Nephron progenitor cell (in vitro differentiated cells): ENCODE results near the gene UBXN6.

Experiments
- DNase-seq: peaks from one replicate; pipeline ENCODE4 v3.0.0; 2021
- H3K27ac Mint-ChIP-seq: 2 replicates; pipeline ENCODE4 v1.8.0; 2021; ENCODE audit warnings: mild to moderate bottlenecking, moderate library complexity, mixed read lengths
- H3K27me3 Mint-ChIP-seq: 2 replicates; pipeline ENCODE4 v1.8.0; 2021; ENCODE audit warnings: mild to moderate bottlenecking, low read depth, mixed read lengths; ENCODE audit not compliant: poor library complexity
- H3K36me3 Mint-ChIP-seq: 2 replicates; pipeline ENCODE4 v1.8.0; 2021; ENCODE audit warnings: low read depth, mixed read lengths
- H3K4me1 Mint-ChIP-seq: 2 replicates; pipeline ENCODE4 v1.8.0; 2021; ENCODE audit warnings: mixed read lengths
- H3K4me3 Mint-ChIP-seq: 2 replicates; pipeline ENCODE4 v1.8.0; 2021; ENCODE audit warnings: mild to moderate bottlenecking, moderate library complexity, mixed read lengths
- H3K9me3 Mint-ChIP-seq: 2 replicates; pipeline ENCODE4 v1.8.0; 2021; ENCODE audit warnings: mild to moderate bottlenecking, moderate library complexity, mixed read lengths
- TF ChIP-seq, protein P1 (sequence below): fragments of 200-600 bp; sonication (generic); IDR thresholded peaks from 2 replicates; pipeline ENCODE4 v1.5.0; 2021; ENCODE audit warnings: antibody characterized with exemption

UBXN6 gene

DNA sequence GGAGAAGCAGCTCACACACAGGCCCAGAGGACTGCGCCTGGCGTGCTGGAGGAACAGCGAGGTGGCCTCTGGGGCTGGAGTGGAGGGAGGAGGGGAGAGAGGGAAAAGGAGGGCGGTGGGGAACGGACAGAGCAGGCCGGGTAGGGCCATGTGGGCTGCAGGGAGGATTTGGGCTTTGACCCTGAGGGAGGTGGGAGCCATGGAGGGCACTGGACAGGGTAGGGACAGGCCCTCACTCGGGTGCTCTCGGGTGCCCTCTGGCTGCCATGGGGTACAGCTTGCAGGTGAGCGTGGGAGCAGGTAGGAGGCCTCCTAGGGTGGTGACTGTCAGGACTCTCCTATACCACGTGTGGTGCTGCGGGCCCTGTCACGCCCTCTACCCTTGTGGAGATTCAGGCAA, 37.9 kb upstream of the UBXN6 start:
- Mint-ChIP-seq H3K36me3 (peaks cover 4% of the 10 kb centered on the region), H3K9me3 (no peaks in the 10 kb centered on the region), H3K4me3 (no peak overlapping the region), H3K27me3 (no peaks in the 10 kb centered on the region), H3K4me1 (no peaks in the 10 kb centered on the region), H3K27ac (no peak overlapping the region)
- no peak for DNase-seq
- TF ChIP-seq, protein P1, sequence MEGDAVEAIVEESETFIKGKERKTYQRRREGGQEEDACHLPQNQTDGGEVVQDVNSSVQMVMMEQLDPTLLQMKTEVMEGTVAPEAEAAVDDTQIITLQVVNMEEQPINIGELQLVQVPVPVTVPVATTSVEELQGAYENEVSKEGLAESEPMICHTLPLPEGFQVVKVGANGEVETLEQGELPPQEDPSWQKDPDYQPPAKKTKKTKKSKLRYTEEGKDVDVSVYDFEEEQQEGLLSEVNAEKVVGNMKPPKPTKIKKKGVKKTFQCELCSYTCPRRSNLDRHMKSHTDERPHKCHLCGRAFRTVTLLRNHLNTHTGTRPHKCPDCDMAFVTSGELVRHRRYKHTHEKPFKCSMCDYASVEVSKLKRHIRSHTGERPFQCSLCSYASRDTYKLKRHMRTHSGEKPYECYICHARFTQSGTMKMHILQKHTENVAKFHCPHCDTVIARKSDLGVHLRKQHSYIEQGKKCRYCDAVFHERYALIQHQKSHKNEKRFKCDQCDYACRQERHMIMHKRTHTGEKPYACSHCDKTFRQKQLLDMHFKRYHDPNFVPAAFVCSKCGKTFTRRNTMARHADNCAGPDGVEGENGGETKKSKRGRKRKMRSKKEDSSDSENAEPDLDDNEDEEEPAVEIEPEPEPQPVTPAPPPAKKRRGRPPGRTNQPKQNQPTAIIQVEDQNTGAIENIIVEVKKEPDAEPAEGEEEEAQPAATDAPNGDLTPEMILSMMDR = no peak

DNA sequence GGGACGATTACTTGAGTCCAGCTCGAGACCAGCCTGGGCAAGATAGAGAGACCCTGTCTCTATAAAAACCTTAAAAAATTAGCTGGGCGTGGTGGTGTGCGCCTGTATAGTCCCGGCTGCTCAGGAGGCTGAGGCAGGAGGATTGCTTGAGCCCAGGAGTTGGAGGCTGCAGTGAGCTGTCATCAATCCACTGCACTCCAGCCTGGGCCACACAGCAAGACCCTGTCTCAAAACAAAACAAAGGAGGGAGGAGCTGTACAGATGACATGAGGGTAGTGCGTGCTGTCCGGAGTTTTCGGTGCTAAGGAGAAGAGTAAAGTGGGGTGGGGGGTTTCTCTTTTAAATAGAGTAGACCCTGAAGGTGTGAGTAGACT, 37.1 kb upstream of the UBXN6 start:
- DNase-seq = no peak
- Mint-ChIP-seq H3K27me3 (no peaks in the 10 kb centered on the region), H3K36me3 (peaks cover 4% of the 10 kb centered on the region), H3K9me3 (no peaks in the 10 kb centered on the region), H3K4me1 (no peaks in the 10 kb centered on the region), H3K27ac (no peak overlapping the region), H3K4me3 (no peak overlapping the region)
- TF ChIP-seq, protein P1 = no peak

DNA sequence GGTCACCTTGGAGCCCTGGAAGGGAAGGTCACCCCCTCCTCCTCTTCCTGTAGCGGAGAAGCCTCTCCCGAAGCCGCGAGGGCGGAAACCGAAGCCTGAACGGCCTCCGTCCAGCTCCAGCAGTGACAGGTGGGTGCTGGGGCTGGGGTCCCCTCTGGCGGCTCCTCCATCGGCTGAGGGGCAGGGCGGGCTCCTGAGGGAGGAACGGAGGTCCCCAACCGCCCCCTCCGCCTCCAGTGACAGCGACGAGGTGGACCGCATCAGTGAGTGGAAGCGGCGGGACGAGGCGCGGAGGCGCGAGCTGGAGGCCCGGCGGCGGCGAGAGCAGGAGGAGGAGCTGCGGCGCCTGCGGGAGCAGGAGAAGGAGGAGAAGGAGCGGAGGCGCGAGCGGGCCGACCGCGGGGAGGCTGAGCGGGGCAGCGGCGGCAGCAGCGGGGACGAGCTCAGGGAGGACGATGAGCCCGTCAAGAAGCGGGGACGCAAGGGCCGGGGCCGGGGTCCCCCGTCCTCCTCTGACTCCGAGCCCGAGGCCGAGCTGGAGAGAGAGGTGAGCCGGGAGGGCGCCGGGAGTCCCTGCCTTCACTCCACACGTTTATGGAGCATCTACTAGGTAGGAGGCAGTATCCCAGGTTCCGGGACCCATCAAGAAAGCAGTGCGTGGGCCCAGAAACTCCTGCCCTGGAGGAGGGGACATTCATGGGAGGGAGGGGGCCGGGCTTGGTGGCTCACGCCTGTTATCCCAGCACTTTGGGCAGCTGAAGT, 36.5 kb upstream of the UBXN6 start:
- no peaks in the 10 kb centered on the region for H3K4me1 Mint-ChIP-seq
- DNase-seq = no peak
- peaks cover 4% of the 10 kb centered on the region for H3K36me3 Mint-ChIP-seq
- no peak overlapping the region for H3K27ac Mint-ChIP-seq
- H3K27me3 Mint-ChIP-seq = no peaks in the 10 kb centered on the region
- H3K4me3 Mint-ChIP-seq = no peak overlapping the region
- TF ChIP-seq, protein P1 = no peak
- H3K9me3 Mint-ChIP-seq = no peaks in the 10 kb centered on the region

DNA sequence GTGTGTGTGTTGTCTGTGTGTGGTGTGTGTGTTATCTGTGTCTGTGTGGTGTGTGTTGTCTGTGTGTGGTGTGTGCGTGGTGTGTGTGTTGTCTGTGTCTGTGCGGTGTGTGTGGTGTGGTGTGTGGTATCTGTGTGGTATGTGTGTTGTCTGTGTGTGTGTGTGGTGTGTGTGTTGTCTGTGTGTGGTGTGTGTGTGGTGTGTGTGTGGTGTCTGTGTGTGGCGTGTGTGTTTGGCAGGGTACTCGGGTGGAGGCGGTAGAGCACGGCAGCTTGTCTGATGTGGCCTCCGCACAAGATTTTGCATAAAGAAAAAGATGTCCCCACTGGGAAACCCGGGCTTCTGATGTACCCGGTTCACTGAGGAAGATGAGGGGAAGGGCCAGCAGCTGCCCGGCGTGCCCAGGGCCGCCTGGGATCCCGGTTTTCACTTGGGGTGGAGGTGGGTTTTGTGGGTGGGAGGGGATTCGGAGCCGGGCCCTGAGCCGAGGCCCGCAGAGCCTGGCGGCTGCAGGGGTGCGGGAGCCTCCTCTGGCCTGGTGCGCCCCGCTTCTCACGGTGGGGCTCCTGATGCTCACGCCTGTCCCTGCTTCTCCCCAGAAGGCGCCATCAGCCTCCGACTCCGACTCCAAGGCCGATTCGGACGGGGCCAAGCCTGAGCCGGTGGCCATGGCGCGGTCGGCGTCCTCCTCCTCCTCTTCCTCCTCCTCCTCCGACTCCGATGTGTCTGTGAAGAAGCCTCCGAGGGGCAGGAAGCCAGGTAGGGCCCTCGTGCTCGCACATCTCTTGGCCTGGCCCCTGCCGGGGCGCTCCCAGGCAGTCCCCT, 35.7 kb upstream of the UBXN6 start:
- H3K27ac Mint-ChIP-seq = no peak overlapping the region
- H3K27me3 Mint-ChIP-seq = no peaks in the 10 kb centered on the region
- H3K9me3 Mint-ChIP-seq = no peaks in the 10 kb centered on the region
- no peak for DNase-seq
- H3K36me3 Mint-ChIP-seq = peaks cover 8% of the 10 kb centered on the region
- TF ChIP-seq, protein P1 = no peak
- no peak overlapping the region for H3K4me3 Mint-ChIP-seq
- no peaks in the 10 kb centered on the region for H3K4me1 Mint-ChIP-seq

DNA sequence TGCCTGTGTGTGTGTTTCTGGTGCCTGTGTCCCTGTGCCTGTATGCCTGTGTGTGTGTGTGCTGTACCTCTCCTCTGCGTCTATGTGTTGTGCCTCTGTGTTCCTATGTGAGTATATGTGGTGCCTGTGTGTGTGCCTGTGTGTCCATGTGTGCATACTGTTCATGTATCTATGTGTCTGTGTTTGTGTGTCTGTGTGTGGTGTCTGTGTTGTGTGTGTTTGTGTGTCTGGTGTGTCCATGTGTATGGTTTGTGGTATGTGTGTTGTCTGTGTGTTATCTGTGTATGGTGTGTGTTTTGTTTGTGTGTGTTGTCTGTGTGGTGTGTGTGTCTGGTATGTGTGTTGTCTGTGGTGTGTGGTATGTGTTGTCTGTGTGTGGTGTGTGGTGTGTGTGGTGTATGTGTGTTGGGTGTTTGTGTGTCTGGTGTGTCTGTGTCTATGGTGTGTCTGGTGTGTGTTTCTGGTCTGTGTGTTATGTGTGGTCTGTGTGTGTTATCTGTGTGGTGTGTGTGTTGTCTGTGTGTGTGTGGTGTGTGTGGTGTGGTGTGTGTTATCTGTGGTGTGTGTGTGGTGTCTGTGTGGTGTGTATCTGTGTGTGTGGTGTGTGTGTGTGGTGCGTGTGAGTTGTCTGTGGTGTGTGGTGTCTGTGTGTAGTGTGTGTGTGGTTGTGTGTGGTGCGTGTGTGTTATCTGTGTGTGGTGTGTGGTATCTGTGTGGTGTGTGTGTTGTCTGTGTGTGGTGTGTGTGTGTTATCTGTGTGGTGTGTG, 34.9 kb upstream of the UBXN6 start:
- DNase-seq = no peak
- Mint-ChIP-seq H3K4me3 (no peak overlapping the region), H3K36me3 (peaks cover 12% of the 10 kb centered on the region), H3K27me3 (no peaks in the 10 kb centered on the region), H3K4me1 (no peaks in the 10 kb centered on the region), H3K27ac (no peak overlapping the region), H3K9me3 (no peaks in the 10 kb centered on the region)
- TF ChIP-seq, protein P1 = no peak
